Endothelial cell of umbilical vein (primary cell): Measurements from ENCODE around the gene JDP2. TPM values are rescaled to one million over a fixed set of nuclear protein-coding genes. Genes with fewer than 3 reads are reported as not detected.

ENCODE experiments used
- BruUV-seq: library from RNA; stranded (reverse); fragments of 400-500 nt; replicated peaks from 2 replicates; lab custom pipeline; 2021; lab: Mats Ljungman, UMichigan
- CTCF ChIA-PET: fragments of 300-600, 350-600 bp; sonication (Branson Sonifier 250); formaldehyde crosslinking; loops from one replicate; lab custom pipeline; 2021; ENCODE audit warnings: antibody characterized with exemption, inconsistent platforms; lab: Charles Lee
- POLR2A ChIA-PET: fragments of 300-600, 350-600 bp; sonication (Branson Sonifier 250); formaldehyde crosslinking; loops from one replicate; lab custom pipeline; 2021; ENCODE audit warnings: antibody characterized with exemption, inconsistent platforms; lab: Charles Lee
- DNase-seq: peaks from one replicate; pipeline ENCODE4 v3.0.0-alpha.2; 2011; ENCODE audit warnings: low read depth, low spot score
- FAIRE-seq: peaks from 2 replicates; lab custom pipeline; 2011; peaks lifted over from hg19 to GRCh38; lab: Jason Lieb, UNC
- H2AFZ ChIP-seq: 2 replicates; pipeline ENCODE4 v1.6.0; 2012; ENCODE audit warnings: low read depth, low read length, control low read depth, inconsistent platforms
- H3K27ac ChIP-seq: 2 replicates; pipeline ENCODE4 v1.5.1; 2011; ENCODE audit warnings: low read depth, mild to moderate bottlenecking, control low read depth, low read length, moderate library complexity; ENCODE audit not compliant: insufficient read depth
- H3K27me3 ChIP-seq, 2 experiments: 2 replicates each; pipeline versions ENCODE4 v1.6.0 to v1.6.1; 2011; ENCODE audit warnings: low read length in 2 of 2, mixed read lengths in 1 of 2; ENCODE audit not compliant: control insufficient read depth in 2 of 2, insufficient read depth in 2 of 2
- H3K36me3 ChIP-seq, 2 experiments: 2 replicates in 1 of 2; 3 replicates in 1 of 2; pipeline ENCODE4 v1.5.1; 2011; ENCODE audit warnings: low read length in 2 of 2, mild to moderate bottlenecking in 1 of 2, moderate library complexity in 1 of 2; ENCODE audit not compliant: control insufficient read depth in 2 of 2, insufficient read depth in 2 of 2; ENCODE audit errors: extremely low read depth in 1 of 2
- H3K4me1 ChIP-seq: 3 replicates; pipeline ENCODE4 v1.5.1; 2011; ENCODE audit warnings: mild to moderate bottlenecking, low read length; ENCODE audit not compliant: control insufficient read depth, insufficient read depth; ENCODE audit errors: extremely low read depth
- H3K4me2 ChIP-seq: 2 replicates; pipeline ENCODE4 v1.6.1; 2011; ENCODE audit warnings: low read length, control low read depth, mixed read lengths; ENCODE audit not compliant: insufficient read depth
- H3K4me3 ChIP-seq, 3 experiments: fragments of 200-600 bp in 1 of 3; sonication (generic), shearing (Covaris generic) in 1 of 3; replicated peaks in 1 of 3; 2 replicates each; pipeline ENCODE4 v1.5.1; 2011 to 2016; ENCODE audit warnings: control low read depth in 3 of 3, low read length in 3 of 3, mild to moderate bottlenecking in 2 of 3, inconsistent platforms in 1 of 3, low read depth in 1 of 3, moderate library complexity in 1 of 3; ENCODE audit not compliant: insufficient read depth in 1 of 3
- H3K79me2 ChIP-seq: 2 replicates; pipeline ENCODE4 v1.6.0; 2012; ENCODE audit warnings: low read length, inconsistent platforms; ENCODE audit not compliant: control insufficient read depth, insufficient read depth
- H3K9ac ChIP-seq: replicated peaks from 2 replicates; pipeline ENCODE3; 2011; ENCODE audit warnings: low read length, control low read depth; ENCODE audit not compliant: insufficient read depth; ENCODE audit errors: extremely low read depth
- H3K9me1 ChIP-seq: replicated peaks from 3 replicates; pipeline ENCODE4 v1.6.0; 2011; ENCODE audit warnings: mild to moderate bottlenecking, low read length; ENCODE audit not compliant: control insufficient read depth, insufficient read depth; ENCODE audit errors: extremely low read depth
- H3K9me3 ChIP-seq: replicated peaks from 2 replicates; pipeline ENCODE4 v1.5.1; 2012; ENCODE audit warnings: low read length, inconsistent platforms; ENCODE audit not compliant: control insufficient read depth, insufficient read depth
- H4K20me1 ChIP-seq: replicated peaks from 2 replicates; pipeline ENCODE3; 2011; ENCODE audit warnings: mild to moderate bottlenecking, low read length; ENCODE audit not compliant: control insufficient read depth, insufficient read depth; ENCODE audit errors: extremely low read depth
- CTCF ChIP-seq, 2 donors: IDR thresholded peaks; 1 replicate in 1 of 2; 2 replicates in 1 of 2; pipeline ENCODE4 v1.5.1; 2011; ENCODE audit warnings: low read length in 2 of 2, mild to moderate bottlenecking in 2 of 2, moderate library complexity in 2 of 2, control low read depth in 1 of 2, inconsistent platforms in 1 of 2, low read depth in 1 of 2; ENCODE audit not compliant: insufficient read depth in 1 of 2; ENCODE audit errors: extremely low read depth in 1 of 2
- EZH2 ChIP-seq: IDR thresholded peaks from 2 replicates; pipeline ENCODE4 v1.6.1; 2012; ENCODE audit warnings: borderline replicate concordance, low read depth, mild to moderate bottlenecking, moderate library complexity, low read length, inconsistent platforms; ENCODE audit not compliant: severe bottlenecking
- FOS ChIP-seq: IDR thresholded peaks from 2 replicates; pipeline ENCODE4 v1.6.1; 2011; ENCODE audit warnings: mild to moderate bottlenecking, low read length, moderate library complexity, borderline replicate concordance; ENCODE audit not compliant: insufficient read depth
- GATA2 ChIP-seq: IDR thresholded peaks from 2 replicates; pipeline ENCODE4 v1.7.0; 2011; ENCODE audit warnings: low read depth, mild to moderate bottlenecking, moderate library complexity, mixed read lengths, low read length; ENCODE audit not compliant: insufficient read length, insufficient read depth
- JUN ChIP-seq: IDR thresholded peaks from 2 replicates; pipeline ENCODE4 v1.6.1; 2011; ENCODE audit warnings: borderline replicate concordance, low read depth; ENCODE audit not compliant: insufficient read length, insufficient read depth
- MAX ChIP-seq: IDR thresholded peaks from 2 replicates; pipeline ENCODE4 v1.6.1; 2011; ENCODE audit not compliant: insufficient read depth, insufficient read length
- MYC ChIP-seq: IDR thresholded peaks from one replicate; pipeline ENCODE4 v1.6.1; 2011; ENCODE audit warnings: mild to moderate bottlenecking, low read depth, low read length
- POLR2A ChIP-seq: IDR thresholded peaks from 2 replicates; pipeline ENCODE4 v1.6.1; 2012; ENCODE audit warnings: low read depth, mild to moderate bottlenecking, control low read depth, low read length
- POLR2AphosphoS5 ChIP-seq: IDR thresholded peaks from 2 replicates; pipeline ENCODE4 v1.6.1; 2012; ENCODE audit warnings: low read depth, mild to moderate bottlenecking, control low read depth, low read length, moderate library complexity; ENCODE audit not compliant: insufficient read depth
- dilution Hi-C: fragments of 300-500 bp; cut with MboI; formaldehyde crosslinking; loops from one replicate; pipeline ENCODE4 v1.15.0; 2019; ENCODE audit warnings: low sequenced_read_pairs; ENCODE audit not compliant: extremely low pct_ligation_motif_present
- intact Hi-C: fragments of 100-400 bp; cut with micrococcal nuclease; formaldehyde crosslinking; loops from one replicate; pipeline ENCODE4 v1.10.0; 2022
- polyA plus RNA-seq, 4 experiments: library from polyadenylated mRNA; depleted of rRNA in 3 of 4; stranded (reverse) in 3 of 4; unstranded in 1 of 4; fragments of >200 nt; gene quantifications; 2 replicates each; pipeline versions ENCODE4 v1.2.1 to v1.2.3, GENCODE V29; 2011 to 2012; ENCODE audit warnings: missing spikeins in 1 of 4
- total RNA-seq: library from RNA; stranded (reverse); gene quantifications from 2 replicates; pipeline ENCODE4 v1.2.3, GENCODE V29; 2021

Gene JDP2
- total and polyA plus RNA-seq, 2 donors (not counting 3 experiments of a cell fraction or from before 2014, with no cell fraction given): 3.2 to 10.6 TPM

- H2AFZ ChIP-seq: no peak overlapping the region
- ChIA-PET POLR2A (no interaction called here), CTCF (no interaction called here)
- no peak for FAIRE-seq
- H4K20me1 ChIP-seq: no peaks in the 10 kb centered on the region
- H3K9me3 ChIP-seq: no peaks in the 10 kb centered on the region
- H3K4me3 ChIP-seq: no peak overlapping the region
- H3K4me1 ChIP-seq: no peaks in the 10 kb centered on the region
- no peak for TF ChIP-seq FOS
- no peak for TF ChIP-seq JUN
- TF ChIP-seq POLR2AphosphoS5: no peak
- no peak for TF ChIP-seq MAX
- TF ChIP-seq POLR2A: no peak
- no peak for TF ChIP-seq CTCF (IDR thresholded peaks at IDR 0.05; ENCODE audit: extremely low read depth in 1 of 2, insufficient read depth in 1 of 2, low read depth in 1 of 2, low read length in 2 of 2)
- TF ChIP-seq MYC: no peak
- TF ChIP-seq EZH2: no peak
- TF ChIP-seq GATA2: no peak
- H3K27ac ChIP-seq: no peak overlapping the region
- no peak overlapping the region for H3K4me2 ChIP-seq
- intact Hi-C loops (no loop called here), dilution Hi-C loops (no loop called here)
- no peak for DNase-seq
- no peaks in the 10 kb centered on the region for H3K36me3 ChIP-seq
- H3K9ac ChIP-seq: no peak overlapping the region
- no peaks in the 10 kb centered on the region for H3K79me2 ChIP-seq
- no TSS peak for BruUV-seq
- no peaks in the 10 kb centered on the region for H3K9me1 ChIP-seq
- peaks cover 3 to 10% of the 10 kb centered on the region in 2 experiments for H3K27me3 ChIP-seq
These were observed 21.0 kb upstream of the JDP2 start for GRCh38 chr14:75406856-75407255.
